NCI-H345 (cell line): ENCODE results near the gene PRKAR2B.
A peak's percentile ranks its signal among the peaks of the same experiment; 100 is the strongest.
"Not testable (repeated sequence)": the region's sequence is repeated elsewhere in the genome, so short reads cannot be mapped to it uniquely, and the experiment has no call there.

ENCODE experiments used
- DNase-seq: peaks from one replicate; lab custom pipeline; 2025; lab: John Stamatoyannopoulos, UW

Gene PRKAR2B

DNA sequence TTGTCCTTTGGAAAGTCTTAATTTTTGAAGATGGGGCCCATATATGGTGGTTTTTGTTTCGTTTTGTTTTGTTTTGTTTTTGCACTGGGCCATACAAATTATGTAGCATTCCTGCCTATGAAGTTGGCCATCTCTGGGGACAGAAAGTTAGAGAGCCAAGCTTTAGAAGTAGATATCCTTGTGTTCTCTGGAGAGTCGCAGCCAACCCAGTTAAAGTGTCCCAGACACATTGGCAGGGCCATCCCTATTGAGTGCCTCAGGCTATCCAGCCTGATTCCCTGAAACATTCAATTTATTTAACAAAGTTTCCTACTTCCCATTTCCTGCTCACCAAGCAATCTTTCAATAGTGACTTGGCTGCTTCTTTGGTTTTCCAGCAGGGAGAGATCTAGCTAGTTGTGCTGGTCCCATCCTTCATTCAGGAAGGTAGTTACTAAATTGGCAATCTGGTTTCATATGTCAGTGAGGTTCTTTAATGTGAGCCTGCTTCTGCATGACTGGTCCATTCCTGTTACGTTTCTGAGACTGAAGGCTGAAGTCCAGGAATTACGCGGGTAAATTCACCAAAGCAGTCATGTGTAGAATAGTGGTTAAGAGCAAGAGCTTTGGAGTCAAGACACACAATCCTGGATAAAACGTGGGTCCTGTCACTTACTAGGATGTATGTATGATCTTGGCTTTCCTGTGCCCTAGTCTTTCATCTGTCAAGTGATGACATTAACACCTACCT, 75.0 kb downstream of the PRKAR2B start:
- no peak for DNase-seq

GRCh38 chr7:107122486-107122911, 78.0 kb downstream of the PRKAR2B start:
- no peak for DNase-seq

DNA sequence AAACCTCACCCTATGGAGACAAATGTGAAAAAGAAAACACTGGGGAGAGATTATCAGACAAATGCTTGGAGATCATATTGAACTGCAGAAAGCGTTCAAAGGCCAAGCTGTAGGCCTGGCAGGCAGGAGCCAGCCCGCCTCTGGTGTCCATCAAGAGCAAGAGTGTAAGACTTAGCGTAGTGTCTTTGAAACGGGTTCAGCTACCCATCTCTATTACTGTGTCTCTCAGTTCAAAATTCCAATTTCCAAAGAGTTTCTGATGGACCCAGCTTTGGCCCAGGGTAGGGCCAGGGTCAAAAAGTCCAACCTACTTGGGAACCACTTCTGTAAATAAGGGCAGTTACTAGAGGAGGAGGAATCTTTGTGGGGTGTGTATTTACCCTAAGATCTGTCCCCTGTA, 78.9 kb downstream of the PRKAR2B start:
- no peak for DNase-seq

GRCh38 chr7:107125475-107125874, 81.0 kb downstream of the PRKAR2B start:
- DNase-seq: peak; percentile 88

GRCh38 chr7:107128217-107128616, 83.7 kb downstream of the PRKAR2B start:
- no peak for DNase-seq

DNA sequence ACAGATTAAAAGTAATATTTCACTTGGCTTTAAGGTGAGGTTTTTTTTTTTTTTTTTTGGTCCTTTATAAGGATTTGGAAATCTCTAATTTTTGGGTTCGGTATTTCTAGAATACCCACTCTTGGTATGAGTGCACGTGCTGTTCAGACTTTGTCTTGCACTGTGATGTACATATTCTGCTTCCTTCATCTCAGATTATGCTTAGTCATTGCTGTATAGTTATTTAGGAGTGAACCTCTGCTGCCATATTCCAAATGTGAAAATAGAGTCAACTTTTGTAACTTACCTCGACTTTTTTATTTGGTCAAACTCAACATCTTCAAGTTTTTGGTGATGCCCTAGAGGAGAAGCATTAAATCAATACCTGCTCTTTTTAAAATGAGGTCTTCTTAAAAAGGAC, 84.2 kb downstream of the PRKAR2B start:
- no peak for DNase-seq

GRCh38 chr7:107130487-107131220, 86.1 kb downstream of the PRKAR2B start:
- no peak for DNase-seq

- DNase-seq: no peak
These were observed 88.9 kb downstream of the PRKAR2B start for GRCh38 chr7:107133396-107133795.

GRCh38 chr7:107138696-107139420, 94.4 kb downstream of the PRKAR2B start:
- no peak for DNase-seq

DNA sequence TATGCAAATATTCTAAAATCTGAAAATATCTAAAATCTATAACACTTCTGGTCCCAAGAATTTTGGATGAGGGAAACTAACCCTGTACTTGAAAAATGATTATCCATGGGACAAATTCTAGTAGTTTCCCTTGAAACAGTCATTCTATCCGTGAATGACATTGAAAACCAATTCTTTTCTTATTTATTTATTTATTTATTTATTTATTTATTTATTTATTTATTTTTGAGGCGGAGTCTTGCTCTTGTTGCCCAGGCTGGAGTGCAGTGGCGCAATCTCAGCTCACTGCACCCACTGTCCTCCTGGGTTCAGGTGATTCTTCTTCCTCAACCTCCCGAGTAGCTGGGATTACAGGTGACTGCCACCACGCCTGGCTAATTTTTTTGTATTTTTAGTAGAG, 99.4 kb downstream of the PRKAR2B start:
- DNase-seq: not testable (repeated sequence)

DNA sequence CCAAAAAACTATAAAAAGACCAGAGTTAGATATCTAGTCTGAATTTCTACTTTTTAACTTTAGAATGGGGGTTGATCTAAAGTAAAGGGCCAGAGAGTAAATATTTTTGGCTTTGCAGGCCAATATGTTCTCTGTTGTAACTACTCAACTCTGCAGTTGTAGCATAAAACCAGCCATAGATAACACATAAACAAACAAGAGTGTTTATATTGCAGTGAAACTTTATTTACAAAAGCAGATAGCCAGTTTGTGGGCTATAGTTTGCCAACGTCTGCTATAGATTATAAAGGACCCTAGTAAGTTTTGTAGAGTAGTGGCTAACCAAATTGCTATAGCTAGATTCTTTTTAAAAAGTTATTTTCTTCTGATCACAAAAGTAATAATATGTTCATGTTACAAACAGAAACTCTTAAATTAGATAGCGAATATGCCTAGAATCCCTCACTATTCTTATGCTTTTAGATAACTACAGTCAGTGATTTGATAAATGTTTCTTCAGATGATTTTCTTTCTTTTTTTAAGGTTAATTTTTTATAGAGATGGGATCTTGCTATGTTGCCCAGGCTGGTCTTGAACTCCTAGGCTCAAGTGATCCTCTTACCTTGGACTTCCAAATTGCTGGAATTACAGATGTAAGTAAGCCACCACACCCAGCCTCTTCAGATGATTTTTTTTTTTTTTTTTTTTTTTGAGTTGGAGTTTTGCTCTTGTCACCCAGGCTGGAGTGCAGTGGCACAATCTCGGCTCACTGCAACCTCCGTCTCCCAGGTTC, 100.7 kb downstream of the PRKAR2B start:
- no peak for DNase-seq

DNA sequence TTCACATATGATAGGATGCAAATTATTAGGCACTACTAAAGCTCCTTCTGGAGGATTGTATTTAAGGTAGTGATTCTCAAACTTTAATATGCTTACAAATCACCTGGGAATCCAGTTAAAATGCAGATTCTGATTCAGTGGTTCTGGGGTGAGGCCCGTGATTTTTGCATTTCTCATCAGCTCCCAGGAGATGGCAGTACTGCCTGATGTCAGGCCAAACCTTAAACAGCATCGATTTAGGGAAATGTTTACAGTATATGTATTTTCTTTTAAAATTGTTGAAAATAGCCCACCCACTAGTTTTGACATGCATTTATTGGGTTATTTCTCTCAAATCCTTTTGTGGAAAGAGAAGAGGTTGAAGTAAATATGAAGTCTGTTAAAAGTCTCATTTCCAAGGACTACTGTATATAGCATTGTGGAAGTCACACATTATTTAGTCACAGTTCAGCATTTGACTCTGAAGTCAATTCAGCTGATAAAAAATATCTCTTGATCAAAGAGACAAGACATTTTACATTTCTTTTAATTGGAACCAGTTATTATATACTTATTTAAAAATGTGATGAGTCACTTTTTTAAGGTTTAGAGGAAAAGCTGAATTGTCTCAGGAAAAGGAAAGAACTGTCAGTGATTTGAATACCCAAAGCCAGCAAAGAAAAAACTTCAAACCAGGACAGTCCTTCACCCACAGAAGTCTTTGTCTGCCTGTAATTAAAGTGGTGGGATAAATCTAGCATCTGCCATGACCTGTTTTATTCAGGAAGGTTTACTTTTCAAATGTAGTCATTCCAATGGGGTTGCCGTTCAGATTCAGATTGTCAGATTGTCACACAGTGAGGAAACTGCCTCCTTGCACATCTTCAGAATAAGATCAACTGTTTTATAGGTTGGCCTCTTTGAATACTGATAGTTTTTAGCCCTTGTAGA, 103.2 kb downstream of the PRKAR2B start:
- DNase-seq: no peak

- DNase-seq: no peak
These were observed 104.2 kb downstream of the PRKAR2B start for GRCh38 chr7:107148721-107149120.

GRCh38 chr7:107149863-107150262, 105.4 kb downstream of the PRKAR2B start:
- DNase-seq: no peak

- DNase-seq: peak; percentile 70
These were observed 106.0 kb downstream of the PRKAR2B start for GRCh38 chr7:107150375-107151073.

DNA sequence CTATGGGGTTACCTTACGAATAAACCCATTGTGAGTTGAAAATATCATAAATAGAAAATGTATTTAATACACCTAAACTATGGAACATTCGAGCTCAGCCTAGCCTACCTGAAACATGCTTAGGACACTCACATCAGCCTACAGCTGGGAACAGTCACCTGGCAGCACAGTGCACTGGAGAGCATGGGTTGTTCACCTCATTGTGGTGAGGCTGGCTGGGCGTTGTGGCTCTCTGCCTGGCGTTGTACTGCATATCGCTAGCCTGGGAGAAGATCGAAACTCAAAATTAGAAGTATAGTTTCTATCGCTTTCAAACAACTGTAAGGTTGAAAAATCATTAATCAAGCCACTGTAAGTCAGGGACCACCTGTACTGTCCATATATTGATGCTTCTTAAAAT, 107.0 kb downstream of the PRKAR2B start:
- DNase-seq: no peak

DNA sequence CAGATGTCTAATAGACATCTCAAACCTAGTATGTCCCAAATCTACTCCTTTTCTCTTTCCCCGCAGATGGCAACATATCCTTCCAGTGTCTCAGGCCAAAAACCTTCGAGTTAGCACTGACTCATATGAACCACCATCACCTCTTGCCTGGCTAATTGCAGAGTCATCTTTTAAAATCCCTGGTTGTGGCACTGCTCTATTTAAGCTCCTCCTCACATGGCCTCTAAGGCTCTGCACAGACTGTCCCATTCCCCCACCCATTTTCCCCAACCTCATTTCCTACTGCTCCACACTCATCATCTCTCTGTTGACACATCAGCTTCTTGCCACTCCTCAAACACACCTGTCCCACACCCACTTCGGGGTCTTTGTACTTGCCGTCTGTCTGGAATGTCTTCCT, 107.5 kb downstream of the PRKAR2B start:
- DNase-seq: no peak

GRCh38 chr7:107154826-107155225, 110.3 kb downstream of the PRKAR2B start:
- DNase-seq: no peak

- not testable (repeated sequence) for DNase-seq
These were observed 111.2 kb downstream of the PRKAR2B start for GRCh38 chr7:107155726-107156125.

DNA sequence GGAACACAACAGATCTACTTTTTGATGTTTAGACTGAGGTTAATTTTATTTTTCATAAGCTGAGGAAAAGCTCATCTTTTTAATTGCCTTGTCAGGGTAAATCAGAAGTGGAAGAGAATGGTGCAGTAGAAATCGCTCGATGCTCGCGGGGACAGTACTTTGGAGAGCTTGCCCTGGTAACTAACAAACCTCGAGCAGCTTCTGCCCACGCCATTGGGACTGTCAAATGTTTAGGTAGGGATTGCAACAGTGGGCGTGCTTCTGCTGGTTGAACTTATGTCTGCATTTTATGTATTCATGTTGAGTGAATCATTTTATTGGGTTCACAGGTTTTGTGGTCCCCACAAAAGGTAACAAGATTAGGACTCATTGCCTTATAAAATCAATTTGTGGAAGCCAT, 112.6 kb downstream of the PRKAR2B start:
- no peak for DNase-seq
